ENCODE data around the gene PNISR.

DNA sequence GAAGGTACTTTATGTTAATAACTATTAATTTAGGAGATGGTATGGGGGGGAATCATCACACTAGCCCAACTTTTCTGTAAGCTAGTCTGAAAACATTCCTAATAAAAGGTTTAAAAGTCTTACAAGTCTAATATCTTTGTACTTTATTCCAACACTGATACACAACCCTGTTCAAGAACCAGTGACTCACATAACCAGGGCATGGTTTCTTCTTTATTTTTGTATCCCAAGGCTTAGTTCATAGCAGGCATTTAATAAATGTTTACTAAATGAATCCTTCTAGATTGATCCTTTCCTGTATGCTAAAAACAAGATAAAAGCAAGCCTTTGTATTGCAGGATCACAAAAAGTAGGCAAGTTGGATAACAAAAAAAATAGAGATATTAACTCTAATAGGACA, 9.7 kb downstream of the PNISR start:
- TF ChIP-seq CTCF (IDR thresholded peaks at IDR 0.05; ENCODE audit: low read length) = no peak
- TF ChIP-seq EZH2 (IDR thresholded peaks at IDR 0.05; ENCODE audit: borderline replicate concordance, low read length) = no peak

Measured in OCI-LY1 (cell line).